Large intestine (tissue), 3 donors: ENCODE data around the gene JMJD8. TPM values are rescaled to one million over a fixed set of nuclear protein-coding genes. Genes with fewer than 3 reads are reported as not detected.

ENCODE experiments used
- DNase-seq, 2 donors: peaks; one replicate each; pipeline versions ENCODE4 v3.0.0 to v3.0.0-alpha.2; 2013
- H3K27ac ChIP-seq: one replicate; pipeline ENCODE4 v1.5.1; 2013; ENCODE audit warnings: low read length
- H3K27me3 ChIP-seq: 2 replicates; pipeline ENCODE4 v1.6.1; 2013; ENCODE audit warnings: low read length; ENCODE audit not compliant: control insufficient read depth, insufficient read depth
- H3K36me3 ChIP-seq: 2 replicates; pipeline ENCODE4 v1.6.1; 2013; ENCODE audit warnings: low read length; ENCODE audit not compliant: control insufficient read depth, insufficient read depth
- H3K4me1 ChIP-seq: one replicate; pipeline ENCODE4 v1.6.1; 2013; ENCODE audit warnings: low read length; ENCODE audit not compliant: control insufficient read depth, insufficient read depth
- H3K4me3 ChIP-seq: one replicate; pipeline ENCODE4 v1.5.1; 2013; ENCODE audit warnings: low read length
- H3K9me3 ChIP-seq: one replicate; pipeline ENCODE4 v1.6.1; 2013; ENCODE audit warnings: mild to moderate bottlenecking, low read depth, low read length, moderate library complexity; ENCODE audit not compliant: control insufficient read depth
- WGBS: methylation state at CpG from one replicate; pipeline ENCODE4 v1.1.5; 2013; ENCODE audit warnings: low lambda C conversion rate; ENCODE audit not compliant: insufficient coverage; 5-methylcytosine and 5-hydroxymethylcytosine counted together
- polyA plus RNA-seq: library from polyadenylated mRNA; unstranded; fragments of 120-200 nt; gene quantifications from one replicate; pipeline ENCODE4 v1.2.1, GENCODE V29; 2013

Gene JMJD8
- polyA plus RNA-seq, 1 donor = 38.9 TPM

DNA sequence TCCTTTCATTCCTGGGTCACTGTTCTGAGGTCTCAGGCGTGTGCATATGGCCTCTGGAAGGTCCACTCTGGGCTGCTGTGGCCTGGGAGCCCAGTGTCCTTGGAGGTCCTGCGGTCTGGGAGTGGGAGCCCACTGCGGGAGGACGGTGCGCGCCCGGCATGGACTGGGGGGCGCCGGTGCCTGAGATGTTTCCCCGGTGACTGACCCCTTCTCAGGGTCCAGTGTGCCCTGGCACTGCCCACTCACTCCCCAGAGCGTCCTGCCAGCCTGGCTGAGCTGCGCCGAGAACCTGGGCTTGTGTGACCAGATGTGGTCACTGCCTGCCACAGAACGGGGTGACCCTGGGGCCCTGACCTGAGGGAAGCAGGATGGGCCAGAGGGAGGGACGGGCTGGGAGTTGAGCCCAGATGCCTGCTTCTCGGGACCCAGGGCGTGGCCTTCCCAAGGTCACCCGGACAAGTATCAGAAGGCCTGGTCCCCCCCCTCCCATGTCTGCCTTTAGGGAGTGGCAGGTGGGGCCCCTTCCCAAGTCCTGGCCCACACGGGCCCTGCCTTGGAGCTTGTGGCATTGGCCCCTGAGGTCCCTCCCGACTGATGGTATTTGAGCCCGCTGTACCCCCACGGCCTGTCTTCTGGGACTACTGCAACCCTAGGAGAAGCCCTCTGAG lies 9.8 kb downstream of the JMJD8 start:
- Histone ChIP-seq H3K27me3 (peaks cover 4% of the 10 kb centered on the region), H3K36me3 (peaks cover 44% of the 10 kb centered on the region), H3K4me1 (peaks cover 30% of the 10 kb centered on the region), H3K9me3 (peaks cover 5% of the 10 kb centered on the region), H3K27ac (no peak overlapping the region), H3K4me3 (no peak overlapping the region)
- WGBS = no CpG with 5 or more reads among the region's 22 CpGs
- no peak for DNase-seq

DNA sequence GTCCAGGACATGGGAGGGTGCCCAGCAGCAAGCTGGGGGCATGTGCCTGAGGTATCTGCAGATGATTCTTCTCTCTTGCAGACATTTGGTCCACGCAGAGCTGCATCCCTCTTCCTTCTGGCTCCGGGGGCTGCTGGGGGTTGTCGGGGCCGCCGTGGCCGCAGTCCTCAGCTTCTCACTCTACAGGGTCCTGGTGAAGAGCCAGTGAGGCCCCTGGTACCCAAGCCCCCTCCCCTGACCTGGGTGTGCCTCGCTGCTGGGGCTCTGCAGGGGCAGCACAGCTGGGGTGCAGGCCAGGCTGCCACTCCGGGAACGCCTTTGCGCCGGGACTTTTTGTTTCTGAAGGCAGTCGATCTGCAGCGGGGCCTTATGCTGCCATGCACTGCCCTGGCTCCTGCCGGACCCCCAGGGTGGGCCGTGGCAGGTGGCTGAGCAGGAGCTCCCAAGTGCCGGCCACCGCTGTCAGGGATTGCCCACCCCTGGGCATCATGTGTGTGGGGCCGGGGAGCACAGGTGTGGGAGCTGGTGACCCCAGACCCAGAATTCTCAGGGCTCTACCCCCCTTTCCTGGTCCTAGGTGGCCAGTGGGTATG lies 10.6 kb downstream of the JMJD8 start:
- peaks cover 35% of the 10 kb centered on the region for H3K4me1 ChIP-seq
- H3K9me3 ChIP-seq = peaks cover 5% of the 10 kb centered on the region
- H3K4me3 ChIP-seq = no peak overlapping the region
- peaks cover 44% of the 10 kb centered on the region for H3K36me3 ChIP-seq
- no CpG with 5 or more reads among the region's 18 CpGs for WGBS
- DNase-seq = no peak
- peaks cover 4% of the 10 kb centered on the region for H3K27me3 ChIP-seq
- no peak overlapping the region for H3K27ac ChIP-seq

DNA sequence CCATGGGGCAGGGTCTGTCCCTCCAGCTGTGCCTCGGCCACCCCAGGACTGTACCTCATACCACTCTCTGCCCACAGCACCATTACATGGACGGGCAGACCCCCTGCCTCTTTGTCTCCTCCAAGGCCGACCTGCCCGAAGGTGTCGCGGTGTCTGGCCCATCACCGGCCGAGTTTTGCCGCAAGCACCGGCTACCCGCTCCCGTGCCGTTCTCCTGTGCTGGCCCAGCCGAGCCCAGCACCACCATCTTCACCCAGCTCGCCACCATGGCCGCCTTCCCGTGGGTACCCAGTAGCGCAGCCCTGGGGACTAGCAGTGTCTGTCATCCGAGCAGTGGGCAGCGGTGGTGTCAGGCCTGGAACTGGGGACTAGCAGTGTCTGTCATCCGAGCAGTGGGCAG lies 11.3 kb downstream of the JMJD8 start:
- Histone ChIP-seq H3K4me1 (peaks cover 35% of the 10 kb centered on the region), H3K36me3 (peaks cover 44% of the 10 kb centered on the region), H3K4me3 (no peak overlapping the region), H3K27me3 (peaks cover 4% of the 10 kb centered on the region), H3K27ac (no peak overlapping the region), H3K9me3 (peaks cover 5% of the 10 kb centered on the region)
- WGBS = no CpG with 5 or more reads among the region's 21 CpGs
- DNase-seq = no peak

- H3K27ac ChIP-seq = no peak overlapping the region
- peaks cover 5% of the 10 kb centered on the region for H3K9me3 ChIP-seq
- peaks cover 39% of the 10 kb centered on the region for H3K4me1 ChIP-seq
- DNase-seq = no peak
- peaks cover 4% of the 10 kb centered on the region for H3K27me3 ChIP-seq
- H3K4me3 ChIP-seq = no peak overlapping the region
- peaks cover 44% of the 10 kb centered on the region for H3K36me3 ChIP-seq
- WGBS = no CpG with 5 or more reads among the region's 19 CpGs
These were observed 11.8 kb downstream of the JMJD8 start for GRCh38 chr16:672371-672770.

DNA sequence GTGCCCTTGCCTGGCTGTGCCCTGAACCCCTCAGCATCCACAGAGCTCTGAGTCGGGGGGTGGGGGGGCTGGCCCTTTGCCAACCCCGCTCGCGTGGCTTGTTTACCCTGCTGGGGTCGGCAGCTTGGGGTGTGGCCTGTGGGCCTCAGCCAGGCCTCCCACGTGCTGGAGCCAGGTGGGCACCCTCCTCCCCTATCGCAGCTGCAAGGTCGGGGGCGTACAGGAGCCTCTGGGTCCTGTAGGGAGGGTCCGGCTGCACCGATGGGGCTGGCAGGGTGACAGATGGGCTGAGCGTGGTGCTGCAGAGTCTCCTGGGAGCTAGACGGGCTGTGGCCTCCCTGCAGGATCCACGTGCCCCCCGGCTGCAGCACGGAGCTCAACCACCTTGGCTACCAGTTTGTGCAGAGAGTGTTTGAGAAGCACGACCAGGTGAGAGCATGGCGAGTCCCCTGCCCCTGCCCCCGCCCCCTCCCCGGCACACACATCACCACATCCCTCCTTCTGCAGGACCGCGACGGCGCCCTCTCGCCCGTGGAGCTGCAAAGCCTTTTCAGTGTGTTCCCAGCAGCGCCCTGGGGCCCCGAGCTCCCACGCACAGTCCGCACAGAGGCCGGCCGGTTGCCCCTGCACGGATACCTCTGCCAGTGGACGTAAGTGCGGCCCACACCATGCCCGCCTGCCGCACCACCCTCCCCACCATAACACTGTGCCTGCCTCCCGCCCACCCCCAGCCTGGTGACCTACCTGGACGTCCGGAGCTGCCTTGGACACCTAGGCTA lies 12.6 kb downstream of the JMJD8 start:
- H3K36me3 ChIP-seq = peaks cover 44% of the 10 kb centered on the region
- H3K27me3 ChIP-seq = peaks cover 2% of the 10 kb centered on the region
- H3K4me3 ChIP-seq = no peak overlapping the region
- H3K27ac ChIP-seq = no peak overlapping the region
- peaks cover 33% of the 10 kb centered on the region for H3K4me1 ChIP-seq
- peaks cover 5% of the 10 kb centered on the region for H3K9me3 ChIP-seq
- no peak for DNase-seq
- no CpG with 5 or more reads among the region's 40 CpGs for WGBS

DNA sequence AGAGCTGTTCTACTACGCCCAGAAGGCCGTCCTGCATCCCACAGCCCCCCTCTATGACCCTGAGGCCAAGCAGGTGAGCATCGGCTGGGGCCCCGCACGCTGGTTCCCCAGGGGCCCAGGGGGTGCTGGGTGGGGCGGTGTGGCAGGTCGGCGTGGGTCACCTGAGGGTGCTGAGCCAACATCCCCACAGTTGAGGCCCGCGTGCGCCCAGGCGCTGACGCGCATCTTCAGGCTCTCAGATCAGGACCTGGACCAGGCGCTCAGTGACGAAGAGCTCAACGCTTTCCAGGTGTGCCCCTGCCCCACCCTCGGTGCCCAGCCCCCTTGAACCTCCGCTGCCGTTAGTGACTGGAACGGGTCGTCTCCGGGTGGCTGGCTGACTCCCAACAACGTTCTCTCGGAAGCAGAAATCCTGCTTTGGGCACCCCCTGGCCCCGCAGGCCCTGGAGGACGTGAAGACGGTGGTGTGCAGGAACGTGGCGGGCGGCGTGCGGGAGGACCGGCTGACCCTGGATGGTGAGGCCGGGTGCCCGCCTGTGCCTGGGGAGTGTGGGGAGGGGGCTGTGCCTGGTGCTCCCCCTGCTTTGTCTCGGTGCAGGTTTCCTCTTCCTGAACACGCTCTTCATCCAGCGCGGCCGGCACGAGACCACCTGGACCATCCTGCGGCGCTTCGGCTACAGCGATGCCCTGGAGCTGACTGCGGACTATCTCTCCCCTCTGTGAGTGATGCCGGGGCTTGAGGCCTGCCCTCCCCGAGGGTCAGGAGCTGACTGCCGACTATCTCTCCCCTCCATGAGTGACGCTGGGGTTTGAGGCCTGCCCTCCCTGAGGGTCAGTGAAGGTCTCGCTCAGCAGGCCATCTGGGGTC lies 13.4 kb downstream of the JMJD8 start:
- peaks cover 44% of the 10 kb centered on the region for H3K36me3 ChIP-seq
- WGBS = no CpG with 5 or more reads among the region's 52 CpGs

GRCh38 chr16:669666-670065 lies 14.5 kb downstream of the JMJD8 start:
- Histone ChIP-seq H3K9me3 (peaks cover 2% of the 10 kb centered on the region), H3K4me1 (peaks cover 18% of the 10 kb centered on the region), H3K27ac (no peak overlapping the region), H3K36me3 (peaks cover 44% of the 10 kb centered on the region), H3K4me3 (no peak overlapping the region), H3K27me3 (no peaks in the 10 kb centered on the region)
- WGBS = no CpG with 5 or more reads among the region's 13 CpGs
- DNase-seq = no peak

More for the DNA sequence above, 13.4 kb downstream of the JMJD8 start:
- no peak overlapping the region for H3K4me3 ChIP-seq
- H3K9me3 ChIP-seq = peaks cover 2% of the 10 kb centered on the region
- peaks cover 26% of the 10 kb centered on the region for H3K4me1 ChIP-seq
- peaks cover 2% of the 10 kb centered on the region for H3K27me3 ChIP-seq
- DNase-seq = no peak
- no peak overlapping the region for H3K27ac ChIP-seq

DNA sequence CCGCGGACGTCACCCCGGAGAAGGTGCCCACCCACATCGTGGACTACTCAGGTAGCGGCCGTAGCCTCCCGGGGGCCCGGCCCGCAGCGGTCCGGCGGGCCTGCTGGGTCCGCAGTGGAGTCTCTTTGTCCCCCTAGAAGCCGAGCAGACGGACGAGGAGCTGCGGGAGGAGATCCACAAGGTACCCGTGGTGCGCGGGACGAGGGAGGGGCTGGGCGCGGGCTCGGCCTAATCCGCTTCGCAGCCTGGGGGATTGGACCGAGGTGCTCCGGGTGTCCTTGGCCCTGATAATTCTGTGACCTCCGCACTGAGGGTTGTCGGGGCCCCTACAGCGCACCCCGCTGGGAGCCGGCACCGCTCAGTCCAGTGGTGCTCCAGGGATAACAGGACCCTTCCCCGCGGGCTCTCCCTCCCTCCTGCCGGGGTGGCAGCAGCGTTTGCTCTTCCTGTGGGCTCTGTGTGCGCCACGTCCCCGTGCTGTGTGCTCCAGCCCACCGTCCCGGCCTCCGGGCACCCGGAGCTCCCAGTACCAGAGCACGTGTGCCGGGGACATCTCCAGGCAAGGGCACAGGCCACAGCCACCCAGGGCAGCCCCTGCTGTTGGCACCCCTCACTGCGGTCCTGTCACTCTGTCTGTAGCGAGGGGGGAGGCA lies 15.5 kb downstream of the JMJD8 start:
- no CpG with 5 or more reads among the region's 50 CpGs for WGBS
- peaks cover 42% of the 10 kb centered on the region for H3K36me3 ChIP-seq
- peaks cover 14% of the 10 kb centered on the region for H3K4me1 ChIP-seq
- peak overlapping the region; percentile 91 for H3K4me3 ChIP-seq
- no peak for DNase-seq
- peaks cover 2% of the 10 kb centered on the region for H3K9me3 ChIP-seq
- H3K27me3 ChIP-seq = no peaks in the 10 kb centered on the region
- H3K27ac ChIP-seq = no peak overlapping the region

DNA sequence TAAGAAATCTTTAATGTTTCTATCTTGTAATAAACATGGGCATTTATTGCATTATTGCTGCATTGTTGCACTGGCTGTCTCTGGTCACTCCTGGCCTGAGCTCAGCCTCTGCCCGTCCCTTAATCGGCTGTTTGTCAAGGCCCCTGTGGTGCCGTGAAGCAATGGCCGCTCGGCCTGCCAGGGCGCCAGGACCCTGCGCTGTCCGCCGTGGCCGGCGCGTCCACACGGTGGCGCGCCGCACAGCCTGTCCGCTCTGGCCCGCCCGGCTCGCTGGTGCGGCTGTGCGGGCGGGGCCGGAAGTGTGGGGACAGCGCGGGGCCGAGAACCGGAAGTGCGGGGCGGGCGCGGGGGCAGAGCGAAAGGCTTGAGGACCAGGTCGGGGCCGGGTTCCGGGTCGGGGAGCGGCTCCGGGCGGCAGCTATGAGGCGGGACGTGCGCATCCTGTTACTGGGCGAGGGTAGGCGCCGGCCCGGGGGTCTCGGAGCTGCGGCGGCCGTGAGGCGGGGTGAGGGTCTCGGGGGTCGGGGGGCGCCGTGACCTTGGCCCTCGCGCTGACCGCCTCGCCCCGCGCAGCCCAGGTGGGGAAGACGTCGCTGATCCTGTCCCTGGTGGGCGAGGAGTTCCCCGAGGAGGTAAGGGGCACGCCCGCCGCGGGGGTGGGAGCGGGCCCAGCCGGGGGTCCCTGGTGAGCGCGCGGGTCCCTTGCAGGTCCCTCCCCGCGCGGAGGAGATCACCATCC lies 16.2 kb downstream of the JMJD8 start, which contains the start of gene RHOT2:
RHOT2 (plus strand) TSS at position 353 of the 739 bp plus-strand sequence; CDS start at position 421, 68 bp downstream.
- H3K9me3 ChIP-seq = peaks cover 2% of the 10 kb centered on the region
- H3K27me3 ChIP-seq = no peaks in the 10 kb centered on the region
- peaks cover 14% of the 10 kb centered on the region for H3K4me1 ChIP-seq
- peak; percentile 90 to 92 for DNase-seq
- WGBS = no CpG with 5 or more reads among the region's 78 CpGs
- H3K27ac ChIP-seq = peak within 1 kb of the TSS; percentile 38
- peak within 1 kb of the TSS; percentile 91 for H3K4me3 ChIP-seq
- H3K36me3 ChIP-seq = peaks cover 39% of the 10 kb centered on the region
